ENCODE measurements around the gene MORC3. TPM values are rescaled to one million over a fixed set of nuclear protein-coding genes. Genes with fewer than 3 reads are reported as not detected.

MORC3 gene
- total RNA-seq, 3 donors from 2014 or later (not counting 1 experiment from before 2014, with no cell fraction given): 59.7 to 74.1 (median 64.8) TPM

DNA sequence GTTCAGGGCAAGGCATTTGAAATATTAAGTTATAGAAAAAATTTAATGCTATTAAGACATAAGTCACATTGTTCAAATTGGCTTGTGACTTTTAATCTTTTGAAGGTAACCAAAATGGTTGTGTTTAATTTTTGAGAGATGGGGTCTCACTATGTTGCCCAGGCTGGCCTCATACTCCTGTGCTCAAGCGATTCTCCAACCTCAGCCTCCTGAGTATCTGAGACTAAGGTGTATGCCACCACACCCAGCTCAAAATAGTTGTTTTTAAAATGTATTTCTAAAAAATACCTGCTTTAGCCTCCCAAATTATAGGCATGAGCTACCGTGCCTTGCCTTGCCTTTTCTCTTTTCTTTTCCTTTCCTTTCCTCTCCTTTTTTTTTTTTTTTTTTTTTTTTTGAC lies 39.2 kb downstream of the MORC3 start:
- Mint-ChIP-seq H3K9me3 (no peaks in the 10 kb centered on the region), H3K4me3 (no peak overlapping the region), H3K36me3 (peaks cover 11% of the 10 kb centered on the region), H3K27ac (peak overlapping the region in 1 of 2 donors; percentile 79), H3K4me1 (peaks cover 0 to 8% of the 10 kb centered on the region in 2 donors), H3K27me3 (ENCODE audit: low read depth in 2 of 2) (no peaks in the 10 kb centered on the region)
- DNase-seq (no peak), ATAC-seq (no peak)
- no peak overlapping the region for H3K4me3 ChIP-seq (ENCODE audit: low read length)
- H3K4me1 ChIP-seq (ENCODE audit: control insufficient read depth, insufficient read depth, low read length): no peaks in the 10 kb centered on the region
- TF ChIP-seq, protein P1, sequence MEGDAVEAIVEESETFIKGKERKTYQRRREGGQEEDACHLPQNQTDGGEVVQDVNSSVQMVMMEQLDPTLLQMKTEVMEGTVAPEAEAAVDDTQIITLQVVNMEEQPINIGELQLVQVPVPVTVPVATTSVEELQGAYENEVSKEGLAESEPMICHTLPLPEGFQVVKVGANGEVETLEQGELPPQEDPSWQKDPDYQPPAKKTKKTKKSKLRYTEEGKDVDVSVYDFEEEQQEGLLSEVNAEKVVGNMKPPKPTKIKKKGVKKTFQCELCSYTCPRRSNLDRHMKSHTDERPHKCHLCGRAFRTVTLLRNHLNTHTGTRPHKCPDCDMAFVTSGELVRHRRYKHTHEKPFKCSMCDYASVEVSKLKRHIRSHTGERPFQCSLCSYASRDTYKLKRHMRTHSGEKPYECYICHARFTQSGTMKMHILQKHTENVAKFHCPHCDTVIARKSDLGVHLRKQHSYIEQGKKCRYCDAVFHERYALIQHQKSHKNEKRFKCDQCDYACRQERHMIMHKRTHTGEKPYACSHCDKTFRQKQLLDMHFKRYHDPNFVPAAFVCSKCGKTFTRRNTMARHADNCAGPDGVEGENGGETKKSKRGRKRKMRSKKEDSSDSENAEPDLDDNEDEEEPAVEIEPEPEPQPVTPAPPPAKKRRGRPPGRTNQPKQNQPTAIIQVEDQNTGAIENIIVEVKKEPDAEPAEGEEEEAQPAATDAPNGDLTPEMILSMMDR (IDR thresholded peaks at IDR 0.05): no peak
- intact Hi-C loops (cut with micrococcal nuclease): no loop called here
- no peaks in the 10 kb centered on the region for H3K27me3 ChIP-seq (ENCODE audit: control insufficient read depth, insufficient read depth, low read length)
- 100% methylated on average over 2 of the region's 2 CpGs for WGBS (ENCODE audit: insufficient coverage)
- H3K27ac ChIP-seq (ENCODE audit: low read length): no peak overlapping the region
- no peaks in the 10 kb centered on the region for H3K9me3 ChIP-seq (ENCODE audit: control insufficient read depth, insufficient read depth, low read length)
- H3K36me3 ChIP-seq (ENCODE audit: control insufficient read depth, insufficient read depth, low read length): peaks cover 74% of the 10 kb centered on the region

DNA sequence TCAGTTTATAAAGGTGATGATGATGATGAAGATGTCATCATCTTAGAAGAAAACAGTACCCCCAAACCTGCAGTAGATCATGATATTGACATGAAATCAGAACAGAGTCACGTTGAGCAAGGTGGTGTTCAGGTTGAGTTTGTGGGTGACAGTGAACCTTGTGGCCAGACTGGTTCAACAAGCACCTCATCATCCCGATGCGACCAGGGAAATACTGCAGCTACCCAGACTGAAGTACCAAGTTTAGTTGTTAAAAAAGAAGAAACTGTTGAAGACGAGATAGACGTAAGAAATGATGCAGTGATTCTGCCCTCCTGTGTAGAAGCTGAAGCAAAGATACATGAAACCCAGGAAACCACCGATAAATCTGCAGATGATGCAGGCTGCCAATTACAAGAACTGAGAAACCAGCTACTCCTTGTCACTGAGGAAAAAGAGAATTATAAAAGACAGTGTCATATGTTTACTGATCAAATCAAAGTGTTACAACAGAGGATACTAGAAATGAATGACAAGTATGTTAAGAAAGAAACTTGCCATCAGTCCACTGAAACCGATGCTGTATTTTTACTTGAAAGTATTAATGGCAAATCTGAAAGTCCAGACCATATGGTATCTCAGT lies 49.2 kb downstream of the MORC3 start:
- no peaks in the 10 kb centered on the region for H3K27me3 Mint-ChIP-seq (ENCODE audit: low read depth in 2 of 2)
- H3K9me3 Mint-ChIP-seq: no peaks in the 10 kb centered on the region
- Histone ChIP-seq H3K4me1 (ENCODE audit: control insufficient read depth, insufficient read depth, low read length) (no peaks in the 10 kb centered on the region), H3K36me3 (ENCODE audit: control insufficient read depth, insufficient read depth, low read length) (peaks cover 85% of the 10 kb centered on the region), H3K27ac (ENCODE audit: low read length) (no peak overlapping the region), H3K27me3 (ENCODE audit: control insufficient read depth, insufficient read depth, low read length) (no peaks in the 10 kb centered on the region), H3K9me3 (ENCODE audit: control insufficient read depth, insufficient read depth, low read length) (no peaks in the 10 kb centered on the region), H3K4me3 (ENCODE audit: low read length) (no peak overlapping the region)
- ATAC-seq (no peak), DNase-seq (no peak)
- H3K4me3 Mint-ChIP-seq: no peak overlapping the region
- peak overlapping the region; percentile 39 to 50 for H3K27ac Mint-ChIP-seq
- H3K36me3 Mint-ChIP-seq: peaks cover 28% of the 10 kb centered on the region
- intact Hi-C loops (cut with micrococcal nuclease): no loop called here
- H3K4me1 Mint-ChIP-seq: peaks cover 9 to 20% of the 10 kb centered on the region in 2 donors
- TF ChIP-seq, protein P1 (IDR thresholded peaks at IDR 0.05): no peak
- WGBS (ENCODE audit: insufficient coverage): 83% methylated on average over 7 of the region's 7 CpGs

DNA sequence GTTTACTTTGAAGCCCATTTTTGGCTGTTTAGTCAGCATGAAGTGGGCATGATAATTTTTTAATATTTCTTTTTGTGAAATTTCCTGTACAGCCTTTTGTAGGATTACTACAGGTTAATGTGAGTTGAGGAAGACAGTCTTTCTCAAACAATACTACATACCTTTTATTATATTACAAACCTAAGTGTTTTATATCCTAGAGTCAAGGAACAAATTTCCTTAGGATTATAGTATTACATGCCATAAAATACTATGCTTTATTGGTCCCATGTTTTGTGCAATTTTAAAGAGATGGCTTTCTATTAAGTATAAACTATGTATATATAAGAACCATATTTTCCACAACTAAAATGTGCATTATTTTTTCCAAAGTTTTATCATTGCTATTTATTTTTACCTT lies 56.0 kb downstream of the MORC3 start:
- Mint-ChIP-seq H3K36me3 (peaks cover 9% of the 10 kb centered on the region), H3K9me3 (no peaks in the 10 kb centered on the region), H3K4me3 (no peak overlapping the region), H3K4me1 (peaks cover 4 to 5% of the 10 kb centered on the region in 2 donors), H3K27ac (no peak overlapping the region), H3K27me3 (ENCODE audit: low read depth in 2 of 2) (no peaks in the 10 kb centered on the region)
- ATAC-seq (no peak), DNase-seq (no peak)
- TF ChIP-seq, protein P1 (IDR thresholded peaks at IDR 0.05): no peak
- intact Hi-C loops (cut with micrococcal nuclease): no loop called here
- H3K27ac ChIP-seq (ENCODE audit: low read length): no peak overlapping the region
- H3K36me3 ChIP-seq (ENCODE audit: control insufficient read depth, insufficient read depth, low read length): peaks cover 63% of the 10 kb centered on the region
- no peak overlapping the region for H3K4me3 ChIP-seq (ENCODE audit: low read length)
- H3K9me3 ChIP-seq (ENCODE audit: control insufficient read depth, insufficient read depth, low read length): no peaks in the 10 kb centered on the region
- H3K27me3 ChIP-seq (ENCODE audit: control insufficient read depth, insufficient read depth, low read length): no peaks in the 10 kb centered on the region
- H3K4me1 ChIP-seq (ENCODE audit: control insufficient read depth, insufficient read depth, low read length): no peaks in the 10 kb centered on the region

DNA sequence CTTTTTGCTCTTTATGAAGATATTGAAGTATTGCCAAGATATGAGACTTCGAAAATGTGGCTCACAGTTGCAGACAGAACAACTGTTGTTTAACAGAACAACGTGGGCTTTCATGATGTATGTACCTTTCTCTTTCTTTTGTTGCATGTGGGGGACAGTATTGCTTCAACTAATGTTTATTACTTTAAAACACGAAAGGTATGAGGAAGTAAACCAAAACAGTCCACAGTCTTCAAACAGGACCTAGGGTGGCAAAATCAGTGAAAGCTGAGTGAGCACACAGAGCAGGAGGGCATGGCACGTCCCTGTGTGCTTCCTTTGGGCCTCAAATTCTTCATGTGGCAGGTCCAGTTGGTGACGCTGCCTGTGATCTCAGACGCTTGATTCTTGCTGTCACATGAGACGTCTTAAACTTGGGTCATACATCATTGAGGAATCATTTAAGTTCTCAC lies 57.4 kb downstream of the MORC3 start:
- intact Hi-C loops (cut with micrococcal nuclease): no loop called here
- peaks cover 3% of the 10 kb centered on the region for H3K36me3 Mint-ChIP-seq
- peak overlapping the region in 1 of 2 donors; percentile 54 for H3K27ac Mint-ChIP-seq
- H3K9me3 Mint-ChIP-seq: no peaks in the 10 kb centered on the region
- WGBS (ENCODE audit: insufficient coverage): 97% methylated on average over 7 of the region's 7 CpGs
- H3K9me3 ChIP-seq (ENCODE audit: control insufficient read depth, insufficient read depth, low read length): no peaks in the 10 kb centered on the region
- H3K27me3 ChIP-seq (ENCODE audit: control insufficient read depth, insufficient read depth, low read length): no peaks in the 10 kb centered on the region
- ATAC-seq (no peak), DNase-seq (no peak)
- no peaks in the 10 kb centered on the region for H3K27me3 Mint-ChIP-seq (ENCODE audit: low read depth in 2 of 2)
- no peak overlapping the region for H3K4me3 Mint-ChIP-seq
- no peaks in the 10 kb centered on the region for H3K4me1 Mint-ChIP-seq
- H3K27ac ChIP-seq (ENCODE audit: low read length): no peak overlapping the region
- no peak overlapping the region for H3K4me3 ChIP-seq (ENCODE audit: low read length)
- TF ChIP-seq, protein P1 (IDR thresholded peaks at IDR 0.05): no peak
- no peaks in the 10 kb centered on the region for H3K4me1 ChIP-seq (ENCODE audit: control insufficient read depth, insufficient read depth, low read length)
- H3K36me3 ChIP-seq (ENCODE audit: control insufficient read depth, insufficient read depth, low read length): peaks cover 52% of the 10 kb centered on the region

Measured in natural killer cell (primary cell).